HG02798 (cell line): Measurements from ENCODE around the gene ATP6V1F.

ENCODE experiments used
- ATAC-seq: cut with Tn5 transposase; IDR thresholded peaks from one replicate; pipeline ENCODE4 v1.9.1; 2021; ENCODE audit warnings: mild to moderate bottlenecking; ENCODE audit not compliant: unreplicated experiment, poor library complexity

ATP6V1F gene

GRCh38 chr7:128880791-128881457 lies 18.3 kb downstream of the ATP6V1F start:
- ATAC-seq: no peak

DNA sequence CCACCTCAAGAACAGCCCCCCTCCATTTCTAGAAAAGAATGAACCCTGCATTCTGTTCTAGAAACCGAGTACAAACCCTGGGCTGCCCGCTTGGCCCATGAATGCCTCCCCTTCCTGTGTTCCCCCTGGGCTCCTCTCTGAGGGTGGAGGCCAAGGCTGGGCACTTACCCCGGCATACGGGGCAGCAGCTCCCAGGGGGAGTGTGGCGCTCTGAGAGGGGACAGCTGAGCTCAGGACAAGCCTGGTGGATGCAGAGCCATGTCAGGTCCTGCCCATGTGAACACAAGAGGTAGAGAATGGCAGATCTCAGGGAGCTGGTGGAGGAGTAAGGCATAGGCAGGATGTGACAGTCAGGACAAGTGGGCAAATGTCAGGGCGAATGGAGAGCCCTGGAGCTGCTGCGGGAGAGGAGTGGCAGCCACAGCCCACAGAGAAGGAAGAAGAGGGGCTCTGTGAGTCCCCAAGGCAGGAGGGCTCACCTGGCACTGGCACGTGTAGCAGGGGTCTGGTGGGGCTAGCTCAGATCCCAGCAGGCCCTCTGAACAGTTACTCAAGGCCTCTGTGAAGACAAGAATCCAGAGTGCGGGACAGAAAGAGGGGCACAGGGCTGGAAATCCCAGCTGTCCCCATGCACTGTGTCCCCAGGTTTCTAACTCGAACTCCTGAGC lies 18.9 kb downstream of the ATP6V1F start:
- no peak for ATAC-seq

- ATAC-seq: no peak
Measured at GRCh38 chr7:128882134-128882533, 19.5 kb downstream of the ATP6V1F start.

- ATAC-seq: peak; percentile 77
Measured at GRCh38 chr7:128883622-128884448, 21.2 kb downstream of the ATP6V1F start.

DNA sequence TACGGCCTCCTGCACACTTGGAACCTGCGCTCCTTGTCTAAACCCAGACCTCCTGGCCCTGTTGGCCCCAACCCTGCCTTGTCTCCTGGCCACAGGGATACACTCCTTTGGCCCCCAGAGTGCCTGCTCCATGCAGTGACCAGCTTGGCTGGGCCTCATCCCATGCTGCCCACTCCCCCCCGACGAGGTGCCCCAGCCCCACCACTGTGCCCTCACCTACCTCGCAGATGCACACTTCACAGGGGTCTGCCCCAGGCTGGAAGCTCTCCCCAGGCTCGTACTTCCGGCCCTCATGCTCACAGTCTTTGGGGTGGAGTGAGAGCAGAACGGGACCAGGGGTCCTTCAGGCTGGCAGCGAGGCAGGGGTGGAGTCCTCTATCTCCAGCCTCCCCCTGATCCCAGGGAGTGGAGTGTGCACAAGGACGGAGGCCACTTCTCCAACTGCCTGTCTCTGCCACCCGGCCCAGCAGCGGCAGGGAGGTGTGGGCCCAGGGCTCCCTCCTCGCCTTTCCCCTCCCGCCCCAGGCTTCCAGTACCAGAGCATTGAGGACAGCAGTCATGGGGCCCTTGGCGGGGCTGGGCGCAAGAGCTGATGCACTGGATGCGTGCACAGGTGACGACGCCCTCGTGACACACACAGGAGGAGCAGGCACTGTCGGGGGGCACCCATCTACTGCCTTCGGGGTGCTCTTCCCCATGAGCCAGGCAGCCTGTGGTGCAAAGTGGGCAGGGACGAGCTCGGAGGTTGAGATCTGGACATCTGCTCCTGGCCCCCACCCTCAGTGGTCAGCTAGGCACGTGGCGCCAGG lies 22.1 kb downstream of the ATP6V1F start:
- ATAC-seq: no peak

DNA sequence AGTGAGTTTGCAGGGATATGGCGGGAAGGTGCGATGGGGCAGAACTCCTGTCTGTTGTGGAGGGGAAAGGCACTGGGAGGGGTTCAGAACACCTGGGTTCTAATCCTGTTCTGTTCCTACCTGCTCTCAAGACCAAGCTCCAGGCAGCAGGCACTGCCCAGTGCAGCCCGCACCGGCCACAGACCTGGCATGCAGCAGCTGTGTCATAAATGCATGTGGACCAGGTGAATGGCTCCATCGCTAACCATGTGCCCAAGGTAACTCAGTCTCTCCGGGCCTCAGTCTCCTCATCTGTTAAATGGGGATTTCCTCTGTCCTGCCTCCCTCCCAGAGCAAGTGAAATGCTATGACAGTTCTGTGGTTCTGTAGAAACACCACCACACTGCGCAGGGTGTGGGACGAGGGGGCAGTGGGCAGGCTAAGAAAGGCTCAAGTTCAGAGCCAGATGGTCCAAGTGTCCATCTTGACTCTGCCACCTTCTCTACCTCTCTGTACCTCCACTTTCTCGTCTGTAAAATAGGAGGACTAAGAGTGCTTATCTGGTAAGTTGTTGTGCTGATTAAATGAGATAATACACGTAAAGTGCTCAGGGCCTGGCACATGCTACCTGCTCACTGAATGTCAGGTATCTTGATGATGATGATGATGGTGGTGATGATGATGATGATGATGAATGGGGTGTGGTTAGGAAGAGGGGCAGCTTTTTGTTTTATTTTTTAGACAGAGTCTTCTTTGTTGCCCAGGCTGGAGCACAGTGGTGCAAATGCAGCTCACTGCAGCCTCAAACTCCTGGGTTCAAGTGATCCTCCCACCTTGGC lies 22.9 kb downstream of the ATP6V1F start:
- ATAC-seq: no peak

DNA sequence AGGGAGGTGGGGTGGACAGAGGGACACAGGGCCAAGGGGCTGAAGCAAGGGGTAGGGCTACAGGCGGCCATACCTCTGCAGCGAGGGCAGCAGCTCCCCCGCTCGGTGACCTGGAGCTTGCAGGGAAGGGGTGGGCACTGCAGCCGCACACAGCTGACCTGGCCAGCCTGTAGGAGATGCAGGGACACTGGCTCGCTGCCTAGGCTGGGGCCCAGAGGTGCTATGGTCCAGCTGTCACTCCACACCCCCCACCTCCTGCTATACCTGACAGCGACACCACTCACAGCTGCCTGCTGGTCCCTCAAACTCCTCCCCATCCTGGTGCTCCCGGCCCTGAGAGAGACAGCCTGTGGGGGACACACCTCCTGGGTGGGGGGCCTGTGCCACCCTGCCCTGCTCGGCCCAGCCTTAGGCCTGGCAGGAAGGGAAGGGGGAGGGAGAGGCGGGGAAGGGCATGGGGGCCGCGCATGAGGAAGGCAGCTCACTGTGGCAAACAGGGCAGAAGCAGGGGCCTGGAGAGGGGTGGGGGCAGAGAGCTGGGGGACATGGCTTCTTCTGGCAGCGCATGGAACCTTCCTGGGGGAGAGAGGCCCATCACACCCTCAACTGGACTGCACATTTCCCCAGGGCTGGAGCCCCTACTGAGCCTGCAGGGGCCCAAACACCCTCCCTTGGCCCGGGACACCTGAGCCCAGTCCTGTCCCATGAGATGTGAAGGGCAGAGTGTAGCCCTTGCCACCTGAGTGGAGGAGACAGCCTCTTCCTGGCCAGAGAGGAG lies 23.9 kb downstream of the ATP6V1F start:
- ATAC-seq: no peak

DNA sequence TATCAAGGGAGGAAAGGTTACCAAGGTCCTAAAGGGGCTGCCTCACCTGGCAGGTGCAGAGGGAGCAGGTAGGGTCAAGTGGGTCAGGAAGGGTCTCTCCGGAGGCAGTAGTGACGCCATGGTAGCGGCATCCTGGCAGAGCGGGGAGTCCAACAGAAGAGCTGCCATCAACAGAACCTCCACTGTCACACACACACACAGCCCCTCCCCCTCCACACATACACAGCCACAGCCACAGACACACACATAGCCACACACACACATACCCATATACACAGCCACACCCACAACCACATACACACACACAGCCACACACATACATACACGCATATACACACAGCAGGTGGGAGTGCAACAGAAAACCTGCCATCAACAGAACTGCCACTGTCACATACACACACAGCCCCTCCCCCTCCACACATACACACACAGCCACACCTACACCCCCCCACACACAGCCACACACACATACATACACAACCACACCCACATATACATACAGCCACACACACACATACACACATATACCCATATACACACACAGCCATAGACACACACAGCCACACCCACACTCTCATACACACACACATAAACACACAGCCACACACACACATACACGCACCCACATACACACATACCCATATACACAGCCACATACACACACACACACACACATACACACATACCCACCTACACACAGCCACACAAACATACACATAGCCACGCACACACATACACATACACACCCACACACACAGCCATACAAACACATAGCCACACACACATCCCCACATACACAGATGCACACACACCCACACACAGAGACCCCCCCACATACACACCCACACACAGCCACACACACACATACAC lies 24.7 kb downstream of the ATP6V1F start:
- no peak for ATAC-seq

GRCh38 chr7:128888039-128888755 lies 25.5 kb downstream of the ATP6V1F start:
- no peak for ATAC-seq

GRCh38 chr7:128888756-128889095 lies 26.1 kb downstream of the ATP6V1F start:
- no peak for ATAC-seq

DNA sequence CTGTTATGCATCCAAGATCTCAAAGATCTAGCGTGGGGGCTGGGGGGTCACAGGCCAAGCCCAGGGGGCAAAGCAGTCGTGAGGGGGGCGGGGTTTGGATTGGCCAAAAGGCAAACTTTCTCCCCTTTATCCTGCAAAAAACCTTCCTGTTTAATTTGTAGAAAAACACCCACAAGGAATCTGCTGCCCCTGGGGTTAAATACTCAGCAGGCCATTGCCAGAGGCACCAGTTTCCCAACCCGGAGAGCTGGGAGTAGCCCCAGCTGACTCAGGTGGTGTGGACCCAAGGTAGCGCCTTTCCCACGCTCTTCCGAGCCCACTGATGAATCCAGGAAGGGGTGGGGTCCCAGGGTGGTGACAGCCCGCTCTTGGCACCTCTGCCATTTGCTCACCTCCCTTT lies 26.5 kb downstream of the ATP6V1F start:
- no peak for ATAC-seq

DNA sequence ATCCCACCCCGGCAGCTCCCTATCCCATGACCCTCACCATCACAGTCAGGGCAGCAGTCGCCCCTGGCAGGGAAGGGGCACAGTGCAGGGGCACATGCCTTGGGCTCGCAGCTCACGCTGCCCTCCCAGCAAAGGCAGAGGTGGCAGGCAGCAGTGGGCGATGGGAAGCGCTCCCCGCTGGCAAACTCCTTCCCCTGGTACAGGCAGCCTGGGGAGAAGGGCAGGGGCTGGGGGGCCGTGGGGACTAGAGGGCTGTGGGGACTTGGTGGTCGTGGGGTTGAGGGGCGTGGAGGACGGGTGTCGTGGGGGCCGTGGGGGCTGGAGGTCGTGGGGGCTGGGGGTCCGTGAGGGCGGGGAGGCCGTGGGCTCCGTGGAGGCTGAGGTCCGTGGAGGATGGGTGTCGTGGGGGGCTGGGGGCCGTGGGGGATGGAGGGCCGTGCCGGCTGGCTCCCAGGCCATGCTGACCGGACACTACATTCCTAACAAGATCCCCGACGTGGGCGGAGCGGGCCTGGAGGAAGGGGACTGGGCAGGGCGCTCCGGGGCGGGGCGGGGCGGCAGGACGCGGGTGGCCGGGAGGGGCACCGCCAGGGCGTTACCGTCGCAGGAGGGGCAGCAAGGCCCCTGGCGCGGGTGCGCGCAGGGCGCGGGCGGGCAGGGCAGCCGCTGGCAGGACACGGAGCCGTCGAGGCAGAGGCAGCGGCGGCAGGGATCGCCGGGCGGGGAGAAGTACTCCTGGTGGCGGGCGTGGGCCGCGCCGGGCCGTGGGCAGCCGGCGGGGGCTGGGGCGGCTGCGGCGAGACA lies 27.9 kb downstream of the ATP6V1F start:
- ATAC-seq: no peak

- no peak for ATAC-seq
Measured at GRCh38 chr7:128891110-128891941, 28.7 kb downstream of the ATP6V1F start.

- no peak for ATAC-seq
Measured at GRCh38 chr7:128891942-128892269, 29.2 kb downstream of the ATP6V1F start.

DNA sequence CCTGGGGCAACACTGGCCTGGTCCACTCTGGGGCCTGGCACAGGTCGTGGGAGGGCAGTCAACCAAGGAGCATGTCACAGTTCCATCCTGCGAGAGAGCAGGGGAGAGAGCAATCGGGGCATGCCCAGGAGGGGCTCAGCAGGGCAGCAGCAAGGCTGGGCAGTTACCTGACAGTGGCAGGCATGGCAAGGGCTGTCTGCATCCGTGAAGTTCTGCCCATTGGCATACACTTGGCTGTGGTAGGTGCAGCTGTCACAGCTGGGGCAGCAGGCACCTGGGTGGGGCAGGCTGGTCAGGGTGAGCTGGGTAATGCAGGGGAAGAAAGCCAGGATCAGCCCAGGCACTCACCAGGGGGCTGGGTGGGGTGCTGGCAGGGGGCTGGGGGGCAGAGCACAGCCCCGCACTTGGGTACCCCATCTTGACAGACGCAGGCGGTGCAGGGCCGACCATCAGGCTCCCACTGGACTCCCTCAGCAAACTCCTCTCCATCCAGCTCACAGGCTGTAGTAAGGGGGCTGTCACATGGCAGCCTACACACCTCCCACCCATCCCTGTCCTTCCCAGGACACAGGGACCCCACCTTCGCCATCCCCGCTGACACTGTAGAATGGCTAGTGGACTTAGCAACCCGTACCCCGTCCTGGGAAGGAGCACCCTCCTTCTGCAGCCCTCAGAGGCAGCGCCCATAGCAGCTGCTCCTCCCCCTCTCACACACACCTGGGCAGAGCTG lies 30.0 kb downstream of the ATP6V1F start:
- ATAC-seq: no peak
